NCI-H1092 (cell line): ENCODE data around the gene KLHL26.
"Not testable (repeated sequence)": the region's sequence is repeated elsewhere in the genome, so short reads cannot be mapped to it uniquely, and the experiment has no call there.

Experiments
- DNase-seq: peaks from one replicate; lab custom pipeline; 2025; lab: John Stamatoyannopoulos, UW

The KLHL26 gene

DNA sequence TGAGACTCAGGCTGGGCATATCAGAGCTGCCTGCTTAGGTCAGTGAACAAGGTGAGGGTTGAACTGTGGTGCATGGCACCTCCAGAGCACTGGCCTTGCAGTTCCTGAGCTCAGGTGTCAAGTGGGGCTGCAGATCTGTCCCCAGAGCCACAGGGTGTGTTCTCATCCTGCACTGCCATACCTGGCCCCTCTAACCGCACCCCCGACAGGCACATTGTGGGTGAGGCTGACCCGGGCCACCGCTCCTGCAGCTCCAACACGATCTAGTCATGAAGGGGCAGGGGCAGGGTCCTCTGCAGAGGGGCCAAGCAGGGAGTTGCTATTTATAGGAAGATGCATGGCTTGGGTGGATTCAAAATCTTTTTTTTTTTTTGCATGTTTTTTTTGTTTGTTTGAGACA, 30.0 kb downstream of the KLHL26 start:
- DNase-seq, result no peak

DNA sequence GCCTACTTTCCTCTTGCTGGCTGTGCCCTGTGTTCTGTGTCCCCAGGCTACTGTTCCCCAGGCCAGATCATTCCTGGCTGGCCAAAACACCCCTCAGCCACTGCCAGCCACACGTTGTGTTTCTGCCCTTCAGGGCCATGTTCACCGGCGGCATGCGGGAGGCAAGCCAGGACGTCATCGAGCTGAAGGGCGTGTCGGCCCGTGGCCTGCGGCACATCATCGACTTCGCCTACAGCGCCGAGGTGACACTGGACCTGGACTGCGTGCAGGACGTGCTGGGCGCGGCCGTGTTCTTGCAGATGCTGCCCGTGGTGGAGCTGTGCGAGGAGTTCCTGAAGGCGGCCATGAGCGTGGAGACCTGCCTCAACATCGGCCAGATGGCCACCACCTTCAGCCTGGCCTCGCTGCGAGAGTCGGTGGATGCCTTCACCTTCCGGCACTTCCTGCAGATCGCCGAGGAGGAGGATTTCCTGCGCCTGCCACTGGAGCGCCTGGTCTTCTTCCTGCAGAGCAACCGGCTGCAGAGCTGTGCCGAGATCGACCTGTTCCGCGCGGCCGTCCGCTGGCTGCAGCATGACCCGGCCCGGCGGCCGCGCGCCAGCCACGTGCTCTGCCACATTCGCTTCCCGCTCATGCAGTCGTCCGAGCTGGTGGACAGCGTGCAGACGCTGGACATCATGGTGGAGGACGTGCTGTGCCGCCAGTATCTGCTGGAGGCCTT, 30.9 kb downstream of the KLHL26 start:
- no peak for DNase-seq

DNA sequence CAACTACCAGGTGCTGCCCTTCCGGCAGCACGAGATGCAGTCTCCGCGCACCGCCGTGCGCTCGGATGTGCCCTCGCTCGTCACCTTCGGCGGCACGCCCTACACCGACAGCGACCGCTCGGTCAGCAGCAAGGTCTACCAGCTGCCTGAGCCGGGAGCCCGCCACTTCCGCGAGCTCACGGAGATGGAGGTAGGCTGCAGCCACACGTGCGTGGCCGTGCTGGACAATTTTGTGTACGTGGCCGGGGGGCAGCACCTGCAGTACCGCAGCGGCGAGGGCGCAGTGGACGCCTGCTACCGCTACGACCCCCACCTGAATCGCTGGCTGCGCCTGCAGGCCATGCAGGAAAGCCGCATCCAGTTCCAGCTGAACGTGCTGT, 31.4 kb downstream of the KLHL26 start:
- DNase-seq, result no peak

DNA sequence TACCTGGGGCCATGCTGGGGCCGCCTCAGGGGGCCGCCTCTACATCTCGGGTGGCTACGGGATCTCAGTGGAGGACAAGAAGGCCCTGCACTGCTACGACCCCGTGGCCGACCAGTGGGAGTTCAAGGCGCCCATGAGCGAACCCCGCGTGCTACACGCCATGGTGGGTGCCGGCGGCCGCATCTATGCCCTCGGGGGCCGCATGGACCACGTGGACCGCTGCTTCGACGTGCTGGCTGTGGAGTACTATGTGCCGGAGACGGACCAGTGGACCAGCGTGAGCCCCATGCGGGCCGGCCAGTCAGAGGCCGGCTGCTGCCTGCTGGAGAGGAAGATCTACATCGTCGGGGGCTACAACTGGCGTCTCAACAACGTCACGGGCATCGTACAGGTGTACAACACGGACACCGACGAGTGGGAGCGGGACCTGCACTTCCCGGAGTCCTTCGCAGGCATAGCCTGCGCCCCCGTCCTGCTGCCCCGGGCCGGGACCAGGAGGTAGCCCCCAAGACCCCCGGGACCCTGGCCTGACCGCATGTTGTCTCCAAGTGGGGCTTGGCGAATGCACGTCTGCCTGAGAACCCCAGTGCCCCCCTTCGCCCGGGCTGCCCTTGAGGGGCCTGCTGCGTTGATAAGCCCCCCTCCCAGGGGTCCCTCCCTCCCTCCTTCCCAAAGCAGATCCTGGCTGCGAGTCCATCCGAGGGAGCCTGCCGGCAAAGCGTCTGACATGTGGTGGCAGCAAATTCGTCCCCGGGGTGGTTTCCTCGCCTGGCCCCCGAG, 32.1 kb downstream of the KLHL26 start:
- DNase-seq, result no peak

DNA sequence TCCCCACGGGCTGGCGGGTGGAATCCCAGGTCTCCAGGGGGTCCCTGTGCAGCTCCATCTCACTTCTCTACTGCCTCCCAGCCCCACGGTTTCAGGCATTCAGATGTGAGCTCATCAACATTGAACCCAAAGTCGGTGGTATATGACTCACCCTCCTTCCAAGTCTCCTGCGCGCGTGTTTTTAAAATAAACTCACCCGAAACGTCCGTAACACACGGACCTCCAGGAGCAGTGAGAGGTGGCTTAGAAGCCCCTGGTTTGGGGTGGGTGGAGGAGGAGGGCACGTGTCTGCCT, 32.6 kb downstream of the KLHL26 start:
- no peak for DNase-seq

DNA sequence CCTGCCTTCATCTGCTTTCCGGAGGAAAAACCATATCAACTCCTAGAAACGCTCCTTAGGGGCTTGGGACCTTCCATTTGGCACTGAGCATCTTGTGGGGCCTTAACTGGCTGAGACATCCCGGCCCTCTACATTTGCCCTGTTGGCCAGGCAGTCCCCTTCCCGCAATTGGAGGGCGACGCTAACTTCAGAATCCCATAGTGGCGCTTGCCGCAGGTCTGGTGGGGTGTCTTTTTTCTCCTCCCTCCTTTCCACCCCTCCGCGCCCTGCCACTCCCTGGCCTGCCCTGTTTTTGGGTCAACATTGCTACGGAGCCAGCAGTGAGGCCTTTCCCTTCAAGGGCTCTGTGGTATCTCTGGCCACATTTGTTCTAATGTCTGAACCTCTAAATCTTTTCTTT, 33.1 kb downstream of the KLHL26 start:
- no peak for DNase-seq

DNA sequence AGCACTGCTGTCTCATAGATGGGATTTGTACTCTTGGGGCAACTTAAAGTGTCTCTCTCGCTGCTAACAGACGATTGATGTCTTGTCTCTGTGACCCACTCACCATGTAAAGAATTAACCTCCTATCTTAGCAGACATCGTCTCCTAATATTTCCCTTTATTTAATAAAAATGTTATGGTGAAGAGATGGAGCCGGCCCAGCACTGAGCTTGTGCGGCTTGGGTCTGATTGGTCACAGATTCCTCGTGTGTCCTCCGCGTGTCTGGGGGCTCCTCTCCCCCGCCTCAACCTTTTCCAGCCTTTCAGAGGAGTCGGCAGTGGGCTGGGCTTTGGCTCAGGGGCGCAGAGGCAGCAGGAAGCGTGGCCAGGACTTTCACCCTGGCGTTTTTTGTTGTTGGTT, 33.5 kb downstream of the KLHL26 start:
- no peak for DNase-seq

DNA sequence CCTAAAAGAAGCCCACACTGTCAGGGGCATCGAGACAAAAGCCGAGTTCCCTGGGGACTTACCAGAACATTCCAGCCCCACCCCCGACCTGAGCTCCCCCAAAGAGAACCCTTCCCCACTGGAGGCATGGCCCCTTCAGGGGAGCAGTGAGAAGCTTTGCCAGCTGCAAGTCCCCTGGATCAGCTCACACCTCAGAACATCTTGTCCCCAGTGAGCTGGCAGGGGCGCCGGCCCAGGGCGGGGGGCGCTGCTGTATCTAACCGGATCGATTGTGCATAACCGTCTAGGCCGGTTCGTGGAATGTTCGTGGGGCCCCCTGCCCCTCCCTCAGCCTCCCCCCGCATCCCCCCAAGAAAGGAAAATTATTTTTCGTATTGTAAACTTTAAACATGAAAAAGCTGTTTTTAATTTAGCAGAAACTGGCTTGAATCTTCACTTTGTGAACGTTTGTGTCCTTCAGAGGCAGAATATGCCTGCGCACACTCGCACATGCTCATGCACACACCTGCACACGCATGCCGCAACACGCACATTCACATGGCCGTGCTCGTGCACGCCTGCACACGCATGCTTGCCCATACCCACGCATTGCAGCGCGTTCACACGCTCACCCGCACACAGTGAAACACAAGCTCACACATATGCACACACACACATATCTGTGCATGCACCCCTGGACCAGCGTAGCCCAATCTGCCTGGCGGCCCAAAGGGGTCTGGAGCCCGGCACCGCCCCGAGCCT, 34.6 kb downstream of the KLHL26 start:
- no peak for DNase-seq

DNA sequence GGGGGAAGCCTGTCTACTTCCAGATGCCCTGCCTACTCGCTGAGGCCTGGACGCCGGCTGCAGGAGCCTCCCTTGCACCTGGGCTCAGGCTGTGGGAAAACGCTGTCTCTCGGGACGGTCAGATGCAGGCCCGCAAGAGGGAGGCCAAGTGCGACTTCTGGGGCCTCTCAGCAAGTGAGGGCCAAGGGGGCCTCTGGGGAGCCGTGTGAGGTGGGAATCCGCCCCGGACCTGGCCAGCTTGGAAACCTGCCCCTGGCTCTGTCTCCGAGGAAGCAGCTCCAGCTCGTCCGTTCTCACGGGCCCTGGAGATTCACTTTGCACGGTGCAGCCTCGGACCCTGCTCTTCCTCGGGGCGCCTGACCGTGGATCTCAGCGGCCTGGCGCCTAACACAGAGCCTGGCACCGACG, 35.2 kb downstream of the KLHL26 start:
- DNase-seq, result no peak

DNA sequence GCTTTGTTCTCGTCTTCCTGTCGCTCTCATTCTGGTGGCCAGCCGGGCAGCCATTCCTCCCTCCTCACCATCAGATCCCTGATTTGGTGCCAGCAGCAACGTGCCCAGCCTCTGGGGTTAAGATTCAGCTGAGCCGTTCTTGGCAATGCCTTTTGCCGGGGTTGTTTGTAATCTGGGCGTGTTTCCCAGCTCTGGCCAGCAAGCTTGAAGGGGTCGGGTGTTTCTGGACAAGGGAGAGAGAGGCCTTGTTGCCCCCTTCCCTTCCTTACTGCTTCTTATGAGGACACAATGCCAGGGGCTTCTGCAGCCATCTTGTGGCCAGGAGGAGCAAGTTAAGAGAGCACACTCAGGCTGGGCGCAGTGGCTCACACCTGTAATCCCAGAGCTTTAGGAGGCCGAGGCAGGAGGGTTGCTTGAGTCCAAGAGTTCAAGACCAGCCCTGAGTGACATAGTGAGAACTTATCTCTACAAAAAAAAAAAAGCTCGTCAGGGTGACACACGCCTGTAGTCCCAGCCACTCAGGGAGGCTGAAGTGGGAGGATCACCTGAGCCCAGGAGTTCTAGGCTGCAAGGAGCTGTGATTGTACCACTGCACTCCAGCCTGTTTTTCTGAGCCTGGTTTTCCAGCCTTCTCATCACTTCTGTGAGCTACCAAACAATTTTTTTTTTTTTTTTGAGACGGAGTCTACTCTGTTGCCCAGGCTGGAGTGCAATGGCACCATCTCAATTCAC, 35.9 kb downstream of the KLHL26 start:
- no peak for DNase-seq

DNA sequence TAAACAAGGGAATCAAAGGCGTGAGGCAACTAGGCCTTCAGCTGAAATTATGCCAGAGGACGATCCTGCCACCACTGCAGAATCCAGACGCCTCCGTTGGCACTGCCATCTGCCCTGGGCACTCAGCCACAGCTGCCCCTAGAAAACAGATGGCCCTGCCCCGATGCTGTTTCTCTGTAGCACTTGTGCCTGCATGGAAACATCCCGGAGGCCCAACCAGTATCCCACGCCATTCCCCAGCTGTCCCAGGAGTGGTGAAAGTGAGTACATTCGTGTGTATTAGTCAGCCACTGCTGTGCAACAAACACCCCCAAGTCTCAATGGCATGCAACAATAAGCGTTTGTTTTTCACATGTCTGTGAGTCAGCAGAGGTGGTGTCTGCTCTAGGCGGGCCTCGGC, 37.8 kb downstream of the KLHL26 start:
- DNase-seq, result no peak

DNA sequence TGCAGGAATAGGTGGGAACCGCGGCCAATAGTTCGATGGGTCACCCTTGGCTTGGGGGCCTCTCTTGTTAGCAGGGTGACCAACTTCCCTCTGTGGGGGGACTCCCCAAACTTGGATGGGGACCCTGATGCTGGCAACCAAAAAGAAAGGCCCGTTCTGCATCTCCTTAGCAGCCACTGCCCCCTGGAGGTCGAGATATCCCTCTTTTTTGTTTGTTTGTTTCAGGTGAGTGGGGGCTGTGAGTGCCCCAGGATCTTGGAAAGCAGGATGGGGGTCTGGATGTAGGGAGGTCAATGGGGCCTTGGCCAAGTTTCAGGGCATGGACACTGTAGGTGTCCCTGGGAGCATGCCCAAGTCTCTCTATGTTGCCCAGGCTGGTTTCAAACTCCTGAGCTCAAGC, 39.0 kb downstream of the KLHL26 start:
- DNase-seq, result no peak

DNA sequence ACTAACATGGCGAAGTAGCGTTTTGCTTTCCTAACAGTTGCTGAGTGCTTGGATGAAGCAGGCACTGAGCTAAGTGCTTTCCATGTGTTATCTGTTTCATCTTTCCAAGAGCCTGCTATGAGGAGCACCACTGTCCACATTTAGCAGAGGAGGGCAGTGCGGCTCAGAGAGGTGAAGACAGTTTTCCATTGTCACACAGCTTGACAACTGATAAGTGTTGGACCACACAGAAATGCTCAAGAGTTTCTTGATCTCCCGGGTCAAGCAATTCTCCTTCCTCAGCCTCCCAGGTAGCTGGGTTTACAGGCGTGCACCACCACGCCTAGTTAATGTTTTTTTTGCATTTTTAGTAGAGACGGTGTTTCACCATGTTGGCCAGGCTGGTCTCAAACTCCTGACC, 39.9 kb downstream of the KLHL26 start:
- no peak for DNase-seq

DNA sequence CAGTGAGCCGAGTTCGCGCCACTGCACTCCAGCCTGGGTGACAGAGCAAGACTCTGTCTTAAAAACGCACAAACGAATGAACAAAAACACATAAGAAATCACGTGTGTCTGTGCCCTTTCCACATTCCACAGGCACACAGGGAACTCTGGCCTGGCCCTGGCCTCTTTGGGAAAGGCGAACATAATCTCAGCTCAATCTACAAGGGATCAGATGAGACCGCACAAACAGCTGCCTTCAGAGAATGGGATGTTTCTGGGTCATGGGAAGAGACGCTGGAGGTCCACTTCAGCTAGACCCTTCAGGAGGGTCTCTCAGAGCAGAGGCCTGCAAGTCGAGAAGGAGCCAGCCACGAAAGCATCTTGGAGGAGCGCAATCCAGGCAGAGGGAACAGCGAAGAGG, 40.3 kb downstream of the KLHL26 start:
- no peak for DNase-seq

DNA sequence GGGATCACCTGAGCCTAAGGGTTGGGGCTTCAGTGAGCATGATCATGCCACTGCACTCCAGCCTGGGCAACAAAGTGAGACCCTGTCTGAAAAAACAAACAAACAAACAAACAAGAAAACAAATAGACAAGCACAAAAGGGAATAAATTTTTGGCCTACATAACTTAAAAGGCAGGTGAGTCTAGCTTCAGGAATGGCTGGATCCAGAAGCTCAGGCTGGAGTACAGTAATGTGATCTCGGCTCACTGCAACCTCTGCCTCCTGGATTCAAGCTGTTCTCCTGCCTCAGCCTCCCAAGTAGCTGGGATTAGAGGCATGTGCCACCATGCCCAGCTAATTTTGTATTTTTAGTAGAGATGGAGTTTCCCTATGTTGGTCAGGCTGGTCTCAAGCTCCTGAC, 43.3 kb downstream of the KLHL26 start:
- not testable (repeated sequence) for DNase-seq

DNA sequence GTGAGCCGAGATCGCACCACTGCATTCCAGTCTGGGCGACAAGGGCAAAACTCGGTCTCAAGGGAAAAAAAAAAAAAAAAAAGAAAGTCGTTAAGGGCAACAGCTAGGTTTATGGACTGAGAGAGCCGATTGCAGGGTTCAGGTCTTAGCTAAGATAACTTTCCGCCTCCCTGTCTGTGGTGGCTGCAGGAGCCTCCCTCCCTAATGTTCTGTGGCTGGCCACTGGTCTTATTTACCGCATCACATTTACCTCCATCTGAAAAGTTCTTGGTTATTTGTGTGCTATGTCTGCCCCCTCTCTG, 45.9 kb downstream of the KLHL26 start:
- no peak for DNase-seq

DNA sequence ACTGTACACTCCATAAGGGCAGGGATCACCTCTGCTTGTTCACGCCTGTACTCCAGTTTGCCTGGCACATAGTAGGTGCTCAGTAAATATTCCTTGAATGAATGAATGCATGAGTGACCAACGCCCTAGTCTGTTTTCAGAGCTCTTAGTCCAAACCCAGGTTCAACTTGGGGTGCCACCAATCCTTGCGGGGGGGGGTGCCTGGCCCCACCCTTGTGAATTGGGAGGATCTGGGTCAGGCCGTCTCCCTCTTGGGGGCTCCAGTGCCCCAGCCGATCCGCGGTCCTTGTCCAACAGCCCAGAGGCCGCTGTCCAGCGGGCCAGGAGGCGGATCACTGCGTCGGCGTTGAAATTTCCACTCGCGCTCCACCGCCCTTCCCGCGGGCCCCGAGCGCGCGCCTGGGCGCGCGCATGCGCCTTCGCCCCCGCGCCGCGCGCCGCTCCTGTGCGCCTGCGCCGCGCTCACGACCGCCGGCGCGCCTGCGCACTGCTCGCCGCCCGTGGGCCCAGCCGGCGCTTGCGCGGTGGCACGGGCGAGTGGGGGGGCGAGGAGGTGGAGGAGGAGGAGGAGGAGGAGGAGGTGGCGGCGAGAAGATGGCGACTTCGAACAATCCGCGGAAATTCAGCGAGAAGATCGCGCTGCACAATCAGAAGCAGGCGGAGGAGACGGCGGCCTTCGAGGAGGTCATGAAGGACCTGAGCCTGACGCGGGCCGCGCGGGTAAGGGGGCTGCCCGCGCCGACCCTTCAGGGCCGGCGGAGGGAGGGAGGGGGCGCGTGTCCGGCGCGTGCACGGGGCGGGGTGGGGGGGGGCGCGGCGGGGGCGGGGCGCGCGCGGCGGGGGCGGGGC, 46.5 kb downstream of the KLHL26 start, which contains the start of gene CRTC1:
Gene CRTC1 (plus strand): TSS at position 572 of the 849 bp plus-strand sequence. CDS start 23 bp downstream, at position 595.
- DNase-seq, result peak; percentile 84

DNA sequence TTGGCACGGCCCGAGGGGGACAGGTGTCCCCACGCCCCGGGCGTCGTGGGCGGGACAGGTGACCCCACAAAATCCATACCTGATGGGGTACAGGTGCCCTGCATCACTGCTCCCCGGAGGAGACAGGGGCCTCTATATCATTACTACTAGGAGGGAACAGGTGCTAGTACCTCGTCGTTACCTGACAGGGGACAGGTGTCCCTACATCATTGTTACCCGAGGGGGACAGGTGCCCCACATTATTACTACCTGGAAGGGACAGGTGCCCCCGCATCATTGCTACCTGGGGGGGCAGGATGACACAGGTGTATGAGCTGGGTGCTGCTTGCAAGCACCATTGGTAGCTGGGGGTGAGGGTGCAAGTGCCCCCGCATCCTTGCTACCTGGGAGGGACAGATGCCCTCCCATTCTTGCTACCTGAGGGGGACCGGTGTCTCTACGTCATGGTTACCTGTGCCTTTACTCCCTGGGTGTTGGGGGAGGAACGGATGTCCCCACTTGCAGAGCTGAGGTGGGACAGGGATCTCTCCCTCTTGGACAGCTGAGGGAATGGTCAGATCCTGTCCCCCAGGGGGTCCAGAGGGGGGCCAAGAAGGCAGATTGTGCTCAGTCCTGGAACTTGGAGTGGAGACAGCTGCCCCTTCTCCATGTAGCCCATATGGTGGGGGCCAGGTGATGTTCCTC, 47.3 kb downstream of the KLHL26 start:
- no peak for DNase-seq

DNA sequence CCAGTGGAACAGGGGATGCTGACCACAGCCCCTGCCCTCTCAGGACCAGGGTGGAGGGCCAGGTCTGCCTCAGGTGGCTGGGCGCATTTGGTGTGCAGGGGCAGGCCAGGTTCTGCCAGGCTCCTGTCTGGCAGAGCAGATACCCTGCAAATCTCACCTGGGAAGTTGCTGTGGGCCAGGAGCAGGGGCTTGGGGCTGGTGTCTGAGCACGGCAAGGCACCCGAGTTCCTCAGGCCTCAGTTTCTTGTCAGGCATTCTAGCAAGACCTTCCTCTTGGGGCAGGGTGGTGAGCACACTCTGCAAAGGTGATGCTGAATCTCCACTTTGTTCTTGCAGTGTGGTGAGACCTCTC, 47.8 kb downstream of the KLHL26 start:
- no peak for DNase-seq

DNA sequence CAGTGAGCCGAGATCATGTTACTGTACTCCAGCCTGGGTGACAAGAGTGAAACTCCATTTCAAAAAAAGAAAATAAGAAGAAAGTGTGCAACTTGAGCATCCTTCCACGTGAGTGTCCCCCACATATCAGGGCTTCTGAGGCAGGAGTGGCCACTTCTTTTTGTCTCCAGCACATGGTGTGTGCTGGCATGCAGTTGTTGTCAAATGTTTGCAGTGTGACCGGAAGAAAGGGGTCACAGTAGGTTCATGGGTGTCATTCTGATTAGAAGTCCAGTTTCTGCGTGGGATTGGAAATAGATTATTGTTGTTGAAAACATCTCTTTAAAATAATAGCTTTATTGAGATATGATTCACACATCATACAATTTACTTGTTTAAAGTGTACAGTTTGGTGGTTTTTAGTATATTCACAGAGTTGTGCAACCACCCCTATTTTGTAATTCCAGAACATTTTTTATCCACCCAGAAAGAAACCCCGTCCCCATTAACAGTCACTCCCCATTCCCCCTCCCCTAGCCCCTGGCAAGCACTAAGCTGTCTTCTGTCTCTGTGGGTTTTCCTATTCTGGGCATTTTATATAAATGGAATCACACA, 48.9 kb downstream of the KLHL26 start:
- no peak for DNase-seq
